Prostate gland (tissue), 2 donors: ENCODE data around the gene EHMT1. TPM values are rescaled to one million over a fixed set of nuclear protein-coding genes. Genes with fewer than 3 reads are reported as not detected.
A peak's percentile ranks its signal among the peaks of the same experiment; 100 is the strongest.

Experiments
- DNase-seq: peaks from one replicate; pipeline ENCODE4 v3.0.0-alpha.2; 2019; ENCODE audit warnings: low spot score
- H3K27ac ChIP-seq, 2 donors: fragments of 200-600 bp; sonication (generic); 2 replicates each; pipeline ENCODE4 v1.5.1; 2017 to 2019
- H3K27me3 ChIP-seq: fragments of 200-600 bp; sonication (generic); replicated peaks from 2 replicates; pipeline ENCODE4 v1.5.1; 2019; ENCODE audit not compliant: insufficient read depth
- H3K36me3 ChIP-seq, 2 donors: fragments of 200-600 bp; sonication (generic); 1 replicate in 1 of 2; 2 replicates in 1 of 2; pipeline versions ENCODE4 v1.5.1 to v1.8.1; 2017 to 2019
- H3K4me1 ChIP-seq: fragments of 200-600 bp; sonication (generic); replicated peaks from 2 replicates; pipeline ENCODE4 v1.5.1; 2019
- H3K4me3 ChIP-seq, 2 donors: fragments of 200-600 bp; sonication (generic); 2 replicates each; pipeline ENCODE4 v1.5.1; 2017 to 2019
- H3K9me3 ChIP-seq: fragments of 200-600 bp; sonication (generic); 2 replicates; pipeline ENCODE4 v1.5.1; 2017
- POLR2A ChIP-seq: fragments of 450-650 bp; IDR thresholded peaks from one replicate; pipeline ENCODE4 v1.6.1; 2016; ENCODE audit warnings: antibody characterized with exemption, mild to moderate bottlenecking
- POLR2AphosphoS5 ChIP-seq: sonication (generic); formaldehyde crosslinking; IDR thresholded peaks from one replicate; pipeline ENCODE4 v1.6.1; 2017; ENCODE audit warnings: antibody characterized with exemption
- WGBS: methylation state at CpG from one replicate; pipeline ENCODE4 v1.1.5; 2018; 5-methylcytosine and 5-hydroxymethylcytosine counted together
- intact Hi-C: fragments of 100-400 bp; cut with DNase I; formaldehyde crosslinking; loops from one replicate; pipeline ENCODE4 v1.14.2; 2022
- total RNA-seq, 2 donors: library from RNA; depleted of rRNA; stranded (reverse); fragments of >200 nt; gene quantifications; one replicate each; pipeline ENCODE4 v1.1.0, GENCODE V29; 2016
- TF ChIP-seq, protein P1 (sequence below), 4 experiments: fragments of 200-600 bp in 2 of 4; fragments of 450-650 bp in 2 of 4; sonication (generic) in 2 of 4; IDR thresholded peaks; 1 replicate in 3 of 4; 2 replicates in 1 of 4; pipeline ENCODE4 v1.5.1; 2016 to 2019; ENCODE audit warnings: antibody characterized with exemption in 4 of 4, mild to moderate bottlenecking in 2 of 4, moderate library complexity in 2 of 4

EHMT1 gene
- total RNA-seq, 2 donors from 2014 or later: 81.3 to 149 TPM

DNA sequence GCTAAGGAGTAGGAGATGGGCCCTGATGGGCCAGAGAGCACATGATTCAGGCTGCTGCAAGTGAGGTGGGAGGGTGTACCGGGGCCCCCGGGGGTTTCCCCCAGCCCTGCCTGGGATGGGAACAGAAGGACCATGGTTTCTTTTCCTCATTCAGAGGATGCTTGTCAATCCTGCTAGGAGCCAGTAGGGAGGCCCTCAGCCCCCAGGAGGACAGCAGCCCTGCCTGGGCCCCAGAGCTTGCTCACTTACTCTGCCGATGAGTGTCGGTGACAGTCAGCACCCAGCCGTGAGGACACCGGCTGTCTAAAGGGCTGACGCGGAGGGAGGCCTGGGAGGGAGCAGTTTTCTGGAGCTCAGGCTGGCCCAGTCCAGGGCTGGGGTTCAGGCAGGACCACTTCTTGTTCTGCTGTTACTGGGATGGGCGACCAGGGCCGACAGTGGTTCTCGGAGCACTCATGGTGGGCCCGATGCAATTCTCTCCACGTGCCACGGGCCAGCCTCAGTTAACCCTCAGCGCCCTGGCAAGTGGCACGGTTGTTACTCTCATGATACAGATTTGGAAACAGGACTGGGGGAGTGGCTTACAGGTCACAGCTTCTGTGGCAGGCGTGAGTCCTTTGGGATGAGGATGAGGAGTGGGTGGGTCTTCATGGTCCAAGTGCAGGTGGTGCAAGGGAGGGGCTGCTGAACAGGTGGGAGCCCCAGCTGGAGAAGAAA, 11.5 kb upstream of the EHMT1 start:
- H3K27ac ChIP-seq: peak overlapping the region; percentile 84 to 92
- intact Hi-C loops: no loop called here
- TF ChIP-seq POLR2AphosphoS5: no peak
- H3K27me3 ChIP-seq: no peaks in the 10 kb centered on the region
- H3K4me3 ChIP-seq: peak overlapping the region; percentile 76 to 91
- H3K9me3 ChIP-seq: no peaks in the 10 kb centered on the region
- no peaks in the 10 kb centered on the region for H3K36me3 ChIP-seq
- no peak for DNase-seq
- WGBS: 38% methylated on average over 17 of the region's 17 CpGs
- H3K4me1 ChIP-seq: peaks cover 20% of the 10 kb centered on the region

DNA sequence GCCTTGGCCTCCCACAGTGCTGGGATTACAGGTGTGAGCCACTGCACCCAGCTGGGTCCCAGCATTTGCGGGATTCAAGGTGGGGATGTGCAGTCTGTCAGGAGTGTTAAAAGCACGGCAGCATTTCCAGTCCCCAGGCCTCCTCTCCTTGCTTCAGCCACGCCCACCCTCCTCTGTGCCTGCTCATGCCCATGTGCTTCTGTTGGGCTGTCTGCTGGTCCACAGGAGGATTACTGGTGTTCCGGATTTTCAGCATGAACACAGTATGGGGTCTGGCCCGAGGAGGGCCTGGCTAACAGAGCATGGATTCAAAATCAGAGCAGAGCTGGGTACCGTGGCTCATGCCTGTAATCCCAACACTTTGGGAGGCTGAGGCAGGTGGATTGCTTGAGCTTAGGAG, 7.9 kb upstream of the EHMT1 start:
- H3K27me3 ChIP-seq: no peaks in the 10 kb centered on the region
- peaks cover 0 to 6% of the 10 kb centered on the region in 2 donors for H3K36me3 ChIP-seq
- DNase-seq: no peak
- TF ChIP-seq POLR2A: no peak
- TF ChIP-seq, protein P1, sequence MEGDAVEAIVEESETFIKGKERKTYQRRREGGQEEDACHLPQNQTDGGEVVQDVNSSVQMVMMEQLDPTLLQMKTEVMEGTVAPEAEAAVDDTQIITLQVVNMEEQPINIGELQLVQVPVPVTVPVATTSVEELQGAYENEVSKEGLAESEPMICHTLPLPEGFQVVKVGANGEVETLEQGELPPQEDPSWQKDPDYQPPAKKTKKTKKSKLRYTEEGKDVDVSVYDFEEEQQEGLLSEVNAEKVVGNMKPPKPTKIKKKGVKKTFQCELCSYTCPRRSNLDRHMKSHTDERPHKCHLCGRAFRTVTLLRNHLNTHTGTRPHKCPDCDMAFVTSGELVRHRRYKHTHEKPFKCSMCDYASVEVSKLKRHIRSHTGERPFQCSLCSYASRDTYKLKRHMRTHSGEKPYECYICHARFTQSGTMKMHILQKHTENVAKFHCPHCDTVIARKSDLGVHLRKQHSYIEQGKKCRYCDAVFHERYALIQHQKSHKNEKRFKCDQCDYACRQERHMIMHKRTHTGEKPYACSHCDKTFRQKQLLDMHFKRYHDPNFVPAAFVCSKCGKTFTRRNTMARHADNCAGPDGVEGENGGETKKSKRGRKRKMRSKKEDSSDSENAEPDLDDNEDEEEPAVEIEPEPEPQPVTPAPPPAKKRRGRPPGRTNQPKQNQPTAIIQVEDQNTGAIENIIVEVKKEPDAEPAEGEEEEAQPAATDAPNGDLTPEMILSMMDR (IDR thresholded peaks at IDR 0.05): no peak
- no peak for TF ChIP-seq POLR2AphosphoS5
- H3K27ac ChIP-seq: peak overlapping the region; percentile 87 to 88
- intact Hi-C loops: no loop called here
- no peak overlapping the region for H3K4me3 ChIP-seq
- no peaks in the 10 kb centered on the region for H3K9me3 ChIP-seq
- 74% methylated on average over 6 of the region's 6 CpGs for WGBS
- peaks cover 35% of the 10 kb centered on the region for H3K4me1 ChIP-seq

DNA sequence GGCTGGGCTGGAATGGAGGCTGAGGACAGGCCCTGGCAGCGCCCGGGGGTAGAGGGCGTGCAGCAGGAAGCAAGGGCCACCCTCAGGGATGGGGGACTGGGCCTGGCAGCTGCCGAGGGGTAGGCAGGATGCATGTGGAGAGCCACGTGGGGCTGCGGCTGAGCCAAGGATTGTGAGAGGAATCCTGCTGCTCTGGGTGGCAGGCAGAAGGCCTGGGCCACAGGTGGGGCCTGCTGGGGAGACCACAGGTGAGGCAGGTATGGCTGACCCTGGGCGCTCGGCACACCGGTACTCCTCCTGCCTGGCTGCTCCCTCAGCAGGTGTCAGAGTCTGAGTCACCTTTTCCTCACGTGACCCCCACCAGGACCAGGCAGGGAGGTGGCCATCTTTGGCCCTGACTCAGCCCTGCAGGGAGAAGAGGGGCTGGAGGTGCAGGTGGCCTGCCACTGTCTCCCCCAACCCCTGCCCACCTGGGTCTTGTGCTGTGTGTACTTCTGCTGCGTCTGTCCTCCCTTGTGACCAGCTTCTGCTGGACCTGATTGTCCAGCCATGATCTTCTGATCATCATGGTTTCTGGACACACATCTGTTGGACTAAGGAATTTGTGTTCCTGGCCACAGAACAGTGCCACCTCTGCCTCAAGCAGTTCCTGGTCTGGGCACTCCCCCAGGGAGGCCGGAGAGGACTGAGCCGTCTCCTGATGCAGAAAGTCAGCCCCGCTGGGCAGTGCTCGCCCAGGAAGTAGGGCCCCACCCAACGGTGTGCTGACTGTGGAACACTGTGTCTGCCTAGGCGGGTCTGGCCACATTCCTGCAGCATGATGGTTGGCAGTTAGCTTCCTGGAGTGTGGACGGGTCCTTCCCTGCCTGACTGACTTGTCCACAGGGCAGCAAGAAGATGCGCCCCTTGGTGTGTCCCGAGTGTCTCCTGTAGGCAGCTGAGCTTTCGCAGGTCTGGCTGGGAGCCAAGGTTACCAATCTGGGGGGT, 6.9 kb upstream of the EHMT1 start:
- Histone ChIP-seq H3K27ac (peak overlapping the region; percentile 87 to 88), H3K4me3 (peak overlapping the region in 1 of 2 donors; percentile 11), H3K27me3 (no peaks in the 10 kb centered on the region), H3K4me1 (peaks cover 31% of the 10 kb centered on the region), H3K36me3 (peaks cover 0 to 6% of the 10 kb centered on the region in 2 donors), H3K9me3 (no peaks in the 10 kb centered on the region)
- peak; percentile 98 for DNase-seq
- TF ChIP-seq POLR2A (peak; percentile 73), POLR2AphosphoS5 (peak; percentile 95)
- TF ChIP-seq, protein P1 (IDR thresholded peaks at IDR 0.05): peak in 1 of 4 experiments; percentile 18
- 33% methylated on average over 17 of the region's 21 CpGs for WGBS
- intact Hi-C loops: no loop called here

DNA sequence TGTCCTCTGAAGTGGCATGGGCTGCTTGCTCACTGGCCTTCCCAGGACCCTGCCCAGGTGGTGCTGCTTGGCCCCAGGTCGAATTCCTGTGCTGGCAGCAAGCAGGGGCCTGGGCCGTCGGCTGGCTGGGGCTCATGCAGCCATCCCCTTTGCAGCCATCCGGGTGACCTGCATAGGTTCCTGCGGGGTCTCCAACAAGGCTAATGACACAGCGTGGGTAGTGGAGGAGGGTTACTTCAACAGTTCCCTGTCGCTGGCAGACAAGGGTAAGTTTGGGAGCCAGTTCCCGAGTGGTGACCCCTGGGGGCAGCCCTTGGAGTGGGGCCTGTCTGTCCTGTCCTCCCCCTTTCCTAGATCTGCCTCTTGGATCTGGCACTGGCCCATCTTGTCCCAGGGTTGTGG, 6.1 kb upstream of the EHMT1 start:
- Histone ChIP-seq H3K36me3 (peaks cover 0 to 6% of the 10 kb centered on the region in 2 donors), H3K27ac (peak overlapping the region; percentile 87 to 88), H3K9me3 (no peaks in the 10 kb centered on the region), H3K4me3 (peak overlapping the region in 1 of 2 donors; percentile 11), H3K4me1 (peaks cover 36% of the 10 kb centered on the region), H3K27me3 (no peaks in the 10 kb centered on the region)
- intact Hi-C loops: no loop called here
- WGBS: 60% methylated on average over 6 of the region's 8 CpGs
- TF ChIP-seq POLR2A: no peak
- TF ChIP-seq, protein P1 (IDR thresholded peaks at IDR 0.05): no peak
- no peak for TF ChIP-seq POLR2AphosphoS5
- no peak for DNase-seq

DNA sequence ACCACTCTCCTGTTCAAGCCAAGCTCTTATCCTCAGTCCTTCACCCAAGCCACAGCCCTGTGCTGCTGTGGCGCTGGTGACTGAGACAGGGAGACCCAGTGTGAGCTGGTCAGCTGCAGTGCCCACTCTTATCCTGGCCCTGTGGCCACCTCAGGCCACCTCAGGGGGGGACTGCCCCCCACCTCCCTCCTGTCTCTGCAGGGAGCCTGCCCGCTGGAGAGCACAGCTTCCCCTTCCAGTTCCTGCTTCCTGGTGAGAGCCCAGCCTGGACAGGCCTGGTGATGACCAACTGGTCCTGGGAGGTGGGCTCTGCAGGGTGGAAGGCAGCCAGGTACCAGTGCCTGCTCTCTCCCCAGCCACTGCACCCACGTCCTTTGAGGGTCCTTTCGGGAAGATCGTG, 5.5 kb upstream of the EHMT1 start:
- no peak for TF ChIP-seq POLR2A
- no peak for TF ChIP-seq POLR2AphosphoS5
- TF ChIP-seq, protein P1 (IDR thresholded peaks at IDR 0.05): no peak
- no peaks in the 10 kb centered on the region for H3K27me3 ChIP-seq
- peaks cover 35% of the 10 kb centered on the region for H3K4me1 ChIP-seq
- H3K4me3 ChIP-seq: no peak overlapping the region
- H3K9me3 ChIP-seq: no peaks in the 10 kb centered on the region
- WGBS: 72% methylated on average over 5 of the region's 5 CpGs
- peaks cover 0 to 6% of the 10 kb centered on the region in 2 donors for H3K36me3 ChIP-seq
- H3K27ac ChIP-seq: peak overlapping the region; percentile 87 to 88
- no peak for DNase-seq
- intact Hi-C loops: no loop called here
